Astrocyte of the spinal cord (primary cell): Measurements from ENCODE around the gene PELI3.

ENCODE experiments used
- DNase-seq: peaks from one replicate; pipeline ENCODE4 v3.0.0; 2011; ENCODE audit warnings: low read depth, low spot score
- H3K4me3 ChIP-seq: 2 replicates; pipeline ENCODE4 v1.5.1; 2011; ENCODE audit warnings: low read depth, mild to moderate bottlenecking, low read length, moderate library complexity
- in situ Hi-C: cut with HindIII; loops from 2 replicates; pipeline ENCODE4 v1.10.0; 2017; ENCODE audit warnings: low sequenced_read_pairs
- TF ChIP-seq, protein P1 (sequence below): IDR thresholded peaks from 2 replicates; pipeline ENCODE4 v1.5.1; 2012; ENCODE audit warnings: low read depth, mild to moderate bottlenecking, low read length, inconsistent platforms

PELI3 gene

DNA sequence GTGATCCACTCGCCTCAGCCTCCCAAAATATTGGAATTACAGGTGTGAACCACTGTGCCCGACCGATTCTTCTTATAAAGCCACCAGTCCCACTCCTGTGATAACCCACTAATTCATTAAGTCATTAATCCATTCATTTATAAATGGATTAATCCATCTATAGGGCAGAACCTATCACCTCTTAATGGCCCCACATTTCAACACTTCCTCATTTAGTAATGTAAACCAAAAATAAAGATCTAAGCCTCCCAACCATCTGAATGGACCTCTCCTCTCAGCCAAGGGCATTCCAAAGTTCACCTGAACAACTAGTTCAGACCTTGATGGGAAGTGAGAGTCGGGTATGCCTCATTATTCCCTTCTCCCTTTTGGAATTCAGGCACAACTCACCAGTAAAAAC is 18.2 kb upstream of the PELI3 start:
- TF ChIP-seq, protein P1, sequence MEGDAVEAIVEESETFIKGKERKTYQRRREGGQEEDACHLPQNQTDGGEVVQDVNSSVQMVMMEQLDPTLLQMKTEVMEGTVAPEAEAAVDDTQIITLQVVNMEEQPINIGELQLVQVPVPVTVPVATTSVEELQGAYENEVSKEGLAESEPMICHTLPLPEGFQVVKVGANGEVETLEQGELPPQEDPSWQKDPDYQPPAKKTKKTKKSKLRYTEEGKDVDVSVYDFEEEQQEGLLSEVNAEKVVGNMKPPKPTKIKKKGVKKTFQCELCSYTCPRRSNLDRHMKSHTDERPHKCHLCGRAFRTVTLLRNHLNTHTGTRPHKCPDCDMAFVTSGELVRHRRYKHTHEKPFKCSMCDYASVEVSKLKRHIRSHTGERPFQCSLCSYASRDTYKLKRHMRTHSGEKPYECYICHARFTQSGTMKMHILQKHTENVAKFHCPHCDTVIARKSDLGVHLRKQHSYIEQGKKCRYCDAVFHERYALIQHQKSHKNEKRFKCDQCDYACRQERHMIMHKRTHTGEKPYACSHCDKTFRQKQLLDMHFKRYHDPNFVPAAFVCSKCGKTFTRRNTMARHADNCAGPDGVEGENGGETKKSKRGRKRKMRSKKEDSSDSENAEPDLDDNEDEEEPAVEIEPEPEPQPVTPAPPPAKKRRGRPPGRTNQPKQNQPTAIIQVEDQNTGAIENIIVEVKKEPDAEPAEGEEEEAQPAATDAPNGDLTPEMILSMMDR, result no peak
- no peak overlapping the region for H3K4me3 ChIP-seq
- in situ Hi-C loops, result no loop called here
- no peak for DNase-seq

DNA sequence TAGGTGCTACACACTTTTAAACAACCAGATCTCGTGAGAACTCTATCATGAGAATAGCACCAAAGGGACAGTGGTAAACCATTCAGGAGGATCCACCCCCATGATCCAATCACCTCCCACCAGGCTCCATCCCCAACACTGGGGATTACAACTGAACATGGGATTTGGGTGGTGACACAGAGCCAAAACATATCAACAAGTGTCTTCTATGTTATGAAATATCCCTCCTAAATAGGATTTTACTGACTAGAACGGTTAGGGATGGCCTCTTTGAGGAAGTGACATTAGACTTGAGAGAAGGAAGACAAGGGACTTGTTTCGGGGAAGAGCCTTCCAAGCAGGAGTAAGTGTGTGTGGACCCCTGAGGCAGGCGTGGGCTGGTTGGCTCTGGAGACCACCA is 16.1 kb upstream of the PELI3 start:
- TF ChIP-seq, protein P1, result no peak
- DNase-seq, result no peak
- H3K4me3 ChIP-seq, result no peak overlapping the region
- in situ Hi-C loops, result no loop called here

DNA sequence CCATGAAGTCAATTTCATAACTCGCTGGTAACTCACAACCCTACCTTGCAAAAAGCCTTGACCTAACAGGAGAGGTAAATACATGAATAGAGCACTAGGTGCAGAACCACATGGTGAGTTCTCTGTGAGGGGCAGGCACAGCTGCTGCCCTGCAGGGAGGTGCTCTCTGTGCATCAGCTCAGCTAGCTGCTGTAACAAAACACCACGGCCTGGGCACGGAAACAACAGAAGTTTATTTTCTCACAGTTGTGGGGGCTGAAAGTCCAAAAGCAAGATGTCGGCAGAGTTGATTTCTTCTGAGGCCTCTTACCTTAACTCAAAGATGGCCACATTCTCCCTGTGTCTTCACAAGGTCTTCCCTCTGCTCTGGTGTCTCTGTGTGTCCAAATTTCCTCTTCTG is 15.0 kb upstream of the PELI3 start:
- no peak for DNase-seq
- no peak overlapping the region for H3K4me3 ChIP-seq
- in situ Hi-C loops, result no loop called here
- TF ChIP-seq, protein P1, result no peak

DNA sequence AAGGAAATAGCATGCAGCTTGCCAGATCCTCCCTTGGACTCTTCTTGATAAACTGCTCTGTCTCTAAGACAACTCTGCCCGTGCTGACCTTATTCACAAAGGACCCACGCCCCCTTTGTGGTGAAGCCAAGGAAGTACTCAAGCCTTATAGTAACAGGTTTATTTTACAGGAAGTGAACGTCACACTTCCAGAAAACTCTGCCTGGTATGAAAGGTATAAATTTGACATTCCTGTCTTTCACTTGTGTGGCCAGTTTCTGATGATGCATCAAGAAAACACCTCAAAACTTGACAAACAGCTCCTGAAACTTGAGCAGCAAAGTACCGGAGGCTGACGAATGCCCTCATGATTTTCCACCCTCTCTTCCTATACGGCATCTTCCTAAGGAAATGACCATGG is 12.5 kb upstream of the PELI3 start:
- in situ Hi-C loops, result no loop called here
- H3K4me3 ChIP-seq, result no peak overlapping the region
- TF ChIP-seq, protein P1, result no peak
- no peak for DNase-seq

- TF ChIP-seq, protein P1, result no peak
- in situ Hi-C loops, result no loop called here
- no peak for DNase-seq
- H3K4me3 ChIP-seq, result no peak overlapping the region
Observed at GRCh38 chr11:66454828-66455227, 11.9 kb upstream of the PELI3 start.

- TF ChIP-seq, protein P1, result no peak
- no peak for DNase-seq
Observed at GRCh38 chr11:66457826-66458225, 8.9 kb upstream of the PELI3 start.

More at GRCh38 chr11:66457826-66458225, 8.9 kb upstream of the PELI3 start:
- no peak overlapping the region for H3K4me3 ChIP-seq
- in situ Hi-C loops, result no loop called here
